Spleen (tissue), 11 donors: ENCODE results near the gene CD84. TPM values are rescaled to one million over a fixed set of nuclear protein-coding genes. Genes with fewer than 3 reads are reported as not detected.

Experiments used
- DNase-seq: peaks from one replicate; pipeline ENCODE4 v3.0.0-alpha.2; 2020
- H3K27ac ChIP-seq, 8 donors: fragments of 200-600 bp; sonication (generic) in 7 of 8; 1 replicate in 4 of 8; 2 replicates in 4 of 8; pipeline versions ENCODE4 v1.5.0 to v1.8.0; 2016 to 2021; ENCODE audit warnings: inconsistent platforms in 4 of 8, mild to moderate bottlenecking in 4 of 8, moderate library complexity in 1 of 8
- H3K27me3 ChIP-seq, 7 donors: fragments of 200-600 bp; sonication (generic) in 6 of 7; replicated peaks in 1 of 7; 1 replicate in 4 of 7; 2 replicates in 3 of 7; pipeline versions ENCODE4 v1.5.0 to v1.8.0; 2016 to 2021; ENCODE audit warnings: inconsistent platforms in 3 of 7, mild to moderate bottlenecking in 1 of 7
- H3K36me3 ChIP-seq, 6 donors: fragments of 200-600 bp; sonication (generic) in 5 of 6; 1 replicate in 4 of 6; 2 replicates in 2 of 6; pipeline versions ENCODE4 v1.5.0 to v1.8.0; 2016 to 2021; ENCODE audit warnings: inconsistent platforms in 2 of 6
- H3K4me1 ChIP-seq, 6 donors: fragments of 200-600 bp; sonication (generic) in 5 of 6; 1 replicate in 3 of 6; 2 replicates in 3 of 6; pipeline versions ENCODE4 v1.5.0 to v1.8.0; 2016 to 2021; ENCODE audit warnings: inconsistent platforms in 3 of 6
- H3K4me3 ChIP-seq, 8 donors: fragments of 200-600 bp; sonication (generic) in 7 of 8; 1 replicate in 4 of 8; 2 replicates in 4 of 8; pipeline versions ENCODE4 v1.5.0 to v1.8.0; 2016 to 2021; ENCODE audit warnings: inconsistent platforms in 4 of 8, mild to moderate bottlenecking in 4 of 8, moderate library complexity in 2 of 8
- H3K9me3 ChIP-seq, 8 donors: fragments of 200-600 bp; sonication (generic) in 7 of 8; 1 replicate in 4 of 8; 2 replicates in 4 of 8; pipeline versions ENCODE4 v1.5.0 to v1.8.0; 2016 to 2021; ENCODE audit warnings: inconsistent platforms in 4 of 8
- CTCF ChIP-seq, 11 experiments: fragments of 200-600 bp in 7 of 11; fragments of 450-650 bp in 4 of 11; sonication (generic) in 4 of 11; IDR thresholded peaks in 8 of 11; conservative IDR thresholded peaks in 3 of 11; 1 replicate in 7 of 11; 2 replicates in 4 of 11; pipeline versions ENCODE4 v1.4.0 to v1.8.0; 2016 to 2021; ENCODE audit warnings: antibody characterized with exemption in 11 of 11, inconsistent platforms in 4 of 11, mild to moderate bottlenecking in 1 of 11
- POLR2A ChIP-seq, 3 donors: fragments of 450-650 bp; IDR thresholded peaks; one replicate each; pipeline ENCODE4 v1.5.1; 2017; ENCODE audit warnings: antibody characterized with exemption in 3 of 3, mild to moderate bottlenecking in 1 of 3
- POLR2AphosphoS5 ChIP-seq, 3 donors: sonication (generic); formaldehyde crosslinking; IDR thresholded peaks; one replicate each; pipeline ENCODE4 v1.5.1; 2017; ENCODE audit warnings: antibody characterized with exemption in 3 of 3
- WGBS, 5 donors: extraction: QIAGEN DNeasy Blood & Tissue Kit in 3 of 5; methylation state at CpG; one replicate each; pipeline versions ENCODE4 v1.1.5 to v1.1.7; 2013 to 2018; 5-methylcytosine and 5-hydroxymethylcytosine counted together
- intact Hi-C: fragments of 100-400 bp; cut with DNase I; formaldehyde crosslinking; loops from one replicate; pipeline ENCODE4 v1.15.0; 2023; ENCODE audit warnings: low total_unique reads
- polyA plus RNA-seq, 3 donors: library from polyadenylated mRNA; stranded (reverse); fragments of 200-250 nt; gene quantifications; one replicate each; pipeline ENCODE4 v1.2.1, GENCODE V29; 2013
- total RNA-seq, 7 donors: library from RNA; depleted of rRNA in 3 of 7; stranded (reverse); fragments of >200 nt in 3 of 7; fragmentation: NEBNext Ultra II Directional in 4 of 7; extraction: Animal tissue kit (Norgen Biotek cat#: 25700) in 4 of 7; gene quantifications; one replicate each; pipeline versions ENCODE4 v1.1.0 to v1.2.1, GENCODE V29; 2016 to 2021
- donor health status: healthy with polysubstance abuse.
- donor health status: DM: no; HTN: no; CAD: no; lungs with moderate emphysema.
- donor health status: DM: no; HTN: no; CAD: no.
- donor health status: Bipolar disorder and iron deficiency.
- donor health status: healthy.
- donor health status: DM: no; HTN: no; CAD: no.
- donor health status: DM: yes; HTN: yes; CAD: no.

Gene CD84
- total and polyA plus RNA-seq, 10 donors = 4.7 to 76.1 (median 60.0) TPM

GRCh38 chr1:160578525-160579191, 638 bp downstream of the CD84 start:
- Histone ChIP-seq H3K27me3 (no peaks in the 10 kb centered on the region), H3K36me3 (no peaks in the 10 kb centered on the region), H3K4me1 (peaks cover 4 to 71% (median 39%) of the 10 kb centered on the region in 6 donors), H3K27ac (peak overlapping the region; percentile 65 to 90 (median 86)), H3K9me3 (peaks cover 0 to 10% (median 0%) of the 10 kb centered on the region in 8 donors), H3K4me3 (peak overlapping the region; percentile 19 to 67 (median 38))
- DNase-seq = no peak
- TF ChIP-seq POLR2AphosphoS5 (IDR thresholded peaks at IDR 0.05) = no peak
- TF ChIP-seq CTCF (IDR thresholded peaks at IDR 0.05 in 8 of 11, conservative IDR thresholded peaks at IDR 0.05 in 3 of 11) = no peak
- TF ChIP-seq POLR2A (IDR thresholded peaks at IDR 0.05) = no peak
- intact Hi-C loops = no loop called here
- WGBS, 5 donors = 16 to 30% (median 24%) methylated on average over 3 of the region's 3 CpGs

GRCh38 chr1:160578175-160578524, 1.1 kb downstream of the CD84 start:
- no peak for DNase-seq
- no peak for TF ChIP-seq CTCF (IDR thresholded peaks at IDR 0.05 in 8 of 11, conservative IDR thresholded peaks at IDR 0.05 in 3 of 11)
- no peak for TF ChIP-seq POLR2A (IDR thresholded peaks at IDR 0.05)
- no peak for TF ChIP-seq POLR2AphosphoS5 (IDR thresholded peaks at IDR 0.05)
- peak overlapping the region; percentile 19 to 67 (median 38) for H3K4me3 ChIP-seq
- H3K27me3 ChIP-seq = no peaks in the 10 kb centered on the region
- peak overlapping the region; percentile 65 to 90 (median 86) for H3K27ac ChIP-seq
- WGBS, 5 donors = 55 to 71% (median 62%) methylated on average over 3 of the region's 3 CpGs
- H3K36me3 ChIP-seq = no peaks in the 10 kb centered on the region
- peaks cover 4 to 76% (median 43%) of the 10 kb centered on the region in 6 donors for H3K4me1 ChIP-seq
- intact Hi-C loops = no loop called here
- H3K9me3 ChIP-seq = peaks cover 0 to 5% (median 0%) of the 10 kb centered on the region in 8 donors

DNA sequence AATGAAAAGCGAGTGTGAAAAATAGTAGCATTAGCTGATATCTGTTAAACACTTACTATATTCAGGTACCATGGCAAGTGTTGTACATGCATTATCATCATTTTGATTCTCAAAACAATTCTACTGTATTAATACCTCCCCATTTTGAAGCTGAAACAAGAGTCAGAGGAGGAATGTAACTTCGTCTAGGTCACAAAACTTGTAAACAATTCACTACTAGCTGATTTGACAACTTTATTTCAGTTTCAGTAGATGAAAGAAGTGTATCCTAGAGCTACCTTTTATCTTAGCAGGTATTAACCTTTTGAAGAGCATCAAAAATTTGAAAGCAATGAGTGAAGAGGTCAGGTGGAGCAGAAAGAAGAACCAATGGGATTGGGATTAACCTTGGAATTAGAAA, 1.6 kb downstream of the CD84 start:
- WGBS, 5 donors = 67 to 72% (median 69%) methylated on average over 2 of the region's 2 CpGs
- Histone ChIP-seq H3K4me1 (peaks cover 4 to 81% (median 45%) of the 10 kb centered on the region in 6 donors), H3K9me3 (peaks cover 0 to under 1% (median 0%) of the 10 kb centered on the region in 8 donors), H3K27me3 (no peaks in the 10 kb centered on the region), H3K36me3 (no peaks in the 10 kb centered on the region), H3K4me3 (peak overlapping the region in 7 of 8 donors; percentile 31 to 67 (median 39)), H3K27ac (peak overlapping the region in 7 of 8 donors; percentile 69 to 90 (median 86))
- TF ChIP-seq CTCF (IDR thresholded peaks at IDR 0.05 in 8 of 11, conservative IDR thresholded peaks at IDR 0.05 in 3 of 11) (no peak), POLR2A (IDR thresholded peaks at IDR 0.05) (no peak), POLR2AphosphoS5 (IDR thresholded peaks at IDR 0.05) (no peak)
- DNase-seq = no peak
- intact Hi-C loops = no loop called here

DNA sequence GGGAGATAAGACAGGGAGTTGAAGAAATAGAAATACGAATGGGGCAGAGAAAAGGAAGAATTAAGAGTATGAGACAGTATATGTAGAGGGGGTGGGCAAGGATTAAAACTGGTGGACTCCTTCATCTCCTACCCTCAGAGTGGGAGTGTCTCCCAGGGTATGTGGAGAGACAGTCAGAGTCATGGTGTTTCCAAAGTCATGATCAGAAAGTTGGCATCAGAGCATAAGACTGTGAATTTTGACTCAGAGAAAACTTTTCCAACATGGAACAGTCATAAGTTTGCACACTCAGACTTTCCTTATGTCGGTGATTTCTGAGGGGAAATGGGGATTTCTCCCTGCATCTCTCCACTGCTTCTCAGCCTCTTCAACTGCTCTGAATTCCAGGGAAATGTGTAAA, 2.4 kb downstream of the CD84 start:
- Histone ChIP-seq H3K27ac (peak overlapping the region in 7 of 8 donors; percentile 66 to 90 (median 86)), H3K9me3 (no peaks in the 10 kb centered on the region), H3K27me3 (no peaks in the 10 kb centered on the region), H3K4me1 (peaks cover 8 to 89% (median 45%) of the 10 kb centered on the region in 6 donors), H3K4me3 (peak overlapping the region in 7 of 8 donors; percentile 3 to 67 (median 39)), H3K36me3 (no peaks in the 10 kb centered on the region)
- TF ChIP-seq CTCF (IDR thresholded peaks at IDR 0.05 in 8 of 11, conservative IDR thresholded peaks at IDR 0.05 in 3 of 11) = no peak
- no peak for TF ChIP-seq POLR2A (IDR thresholded peaks at IDR 0.05)
- no peak for DNase-seq
- 28 to 40% (median 34%) methylated on average over 2 of the region's 2 CpGs for WGBS, 5 donors
- intact Hi-C loops = no loop called here
